GM23338 (cell line): ENCODE measurements around the gene PLA2G2A. TPM values are rescaled to one million over a fixed set of nuclear protein-coding genes. Genes with fewer than 3 reads are reported as not detected.

Experiments
- ATAC-seq: fragments of 200-7000 bp; cut with Tn5 transposase; 3 replicates; pipeline ENCODE4 v1.9.1; 2020
- DNase-seq: peaks from one replicate; pipeline ENCODE4 v3.0.0-alpha.2; 2015; ENCODE audit warnings: low spot score
- H2AFZ ChIP-seq: fragments of 200-600 bp; sonication (generic); 2 replicates; pipeline ENCODE4 v1.8.0; 2016; ENCODE audit warnings: antibody characterized with exemption, mild to moderate bottlenecking, moderate library complexity
- H3F3A ChIP-seq: fragments of 200-600 bp; sonication (generic); replicated peaks from 2 replicates; pipeline ENCODE4 v1.8.0; 2017; ENCODE audit warnings: antibody characterized with exemption, mixed run types, low read depth
- H3K27ac ChIP-seq: fragments of 200-600 bp; sonication (generic); 2 replicates; pipeline ENCODE4 v1.6.1; 2016; ENCODE audit warnings: low read depth
- H3K27me3 ChIP-seq: fragments of 200-600 bp; sonication (generic); 2 replicates; pipeline ENCODE4 v1.8.0; 2016; ENCODE audit warnings: mild to moderate bottlenecking, mixed run types, moderate library complexity; ENCODE audit not compliant: insufficient read depth
- H3K36me3 ChIP-seq: fragments of 200-600 bp; sonication (generic); 2 replicates; pipeline ENCODE4 v1.8.0; 2016; ENCODE audit warnings: mild to moderate bottlenecking; ENCODE audit not compliant: insufficient read depth
- H3K4me1 ChIP-seq: fragments of 200-600 bp; sonication (generic); 2 replicates; pipeline ENCODE4 v1.8.0; 2016; ENCODE audit warnings: mild to moderate bottlenecking, moderate library complexity; ENCODE audit not compliant: insufficient read depth
- H3K4me2 ChIP-seq: fragments of 200-600 bp; sonication (generic); 2 replicates; pipeline ENCODE4 v1.7.1; 2017; ENCODE audit warnings: mixed run types
- H3K4me3 ChIP-seq: fragments of 200-600 bp; sonication (generic); 2 replicates; pipeline ENCODE4 v1.6.1; 2016; ENCODE audit warnings: mixed run types
- H3K79me2 ChIP-seq: fragments of 200-600 bp; sonication (generic); replicated peaks from 2 replicates; pipeline ENCODE4 v1.8.0; 2017; ENCODE audit warnings: mild to moderate bottlenecking; ENCODE audit not compliant: insufficient read depth
- H3K9me2 ChIP-seq: fragments of 200-600 bp; sonication (generic); 2 replicates; pipeline ENCODE4 v1.8.0; 2017; ENCODE audit not compliant: insufficient read depth
- H4K20me1 ChIP-seq: fragments of 200-600 bp; sonication (generic); replicated peaks from 2 replicates; pipeline ENCODE4 v1.8.0; 2017; ENCODE audit warnings: mild to moderate bottlenecking; ENCODE audit not compliant: insufficient read depth
- H3K27ac Mint-ChIP-seq: 2 replicates; pipeline ENCODE4 v1.8.0; 2020; ENCODE audit warnings: inconsistent platforms, mild to moderate bottlenecking, moderate library complexity, mixed read lengths
- H3K27me3 Mint-ChIP-seq: 3 replicates; pipeline ENCODE4 v1.8.0; 2022; ENCODE audit warnings: low read depth, mild to moderate bottlenecking, moderate library complexity, mixed read lengths, inconsistent platforms; ENCODE audit not compliant: insufficient read depth, poor library complexity
- H3K36me3 Mint-ChIP-seq: 3 replicates; pipeline ENCODE4 v1.8.0; 2021; ENCODE audit warnings: low read depth, mild to moderate bottlenecking, inconsistent platforms, moderate library complexity, mixed read lengths
- H3K4me1 Mint-ChIP-seq: 3 replicates; pipeline ENCODE4 v1.8.0; 2020; ENCODE audit warnings: mild to moderate bottlenecking, inconsistent platforms, mixed read lengths
- H3K4me3 Mint-ChIP-seq: 3 replicates; pipeline ENCODE4 v1.8.0; 2021; ENCODE audit warnings: moderate library complexity, mild to moderate bottlenecking, inconsistent platforms, mixed read lengths
- H3K9me3 Mint-ChIP-seq: 3 replicates; pipeline ENCODE4 v1.8.0; 2020; ENCODE audit warnings: moderate library complexity, mild to moderate bottlenecking, inconsistent platforms, mixed read lengths
- EZH2 ChIP-seq: fragments of 200-600 bp; sonication (generic); IDR thresholded peaks from one replicate; pipeline ENCODE4 v1.8.0; 2017; ENCODE audit warnings: antibody characterized with exemption, mild to moderate bottlenecking, low read depth; ENCODE audit not compliant: unreplicated experiment
- EZH2phosphoT487 ChIP-seq: fragments of 200-600 bp; sonication (generic); IDR thresholded peaks from one replicate; pipeline ENCODE4 v1.8.1; 2018; ENCODE audit warnings: antibody characterized with exemption; ENCODE audit not compliant: unreplicated experiment
- JUNB ChIP-seq: IDR thresholded peaks from one replicate; pipeline ENCODE4 v1.6.1; 2016; ENCODE audit warnings: antibody characterized with exemption; ENCODE audit not compliant: unreplicated experiment
- NANOG ChIP-seq: IDR thresholded peaks from 2 replicates; pipeline ENCODE4 v1.6.1; 2016; ENCODE audit warnings: antibody characterized with exemption, borderline replicate concordance
- POLR2AphosphoS5 ChIP-seq: IDR thresholded peaks from 2 replicates; pipeline ENCODE4 v1.6.1; 2016; ENCODE audit warnings: antibody characterized with exemption, low read depth
- STAT1 ChIP-seq: IDR thresholded peaks from one replicate; pipeline ENCODE4 v1.6.1; 2016; ENCODE audit warnings: antibody characterized with exemption; ENCODE audit not compliant: unreplicated experiment
- ZNF114 ChIP-seq: fragments of 250-450 bp; sonication (Bioruptor Pico); IDR thresholded peaks from 2 replicates; pipeline ENCODE4 v1.5.0; 2020; ENCODE audit warnings: mild to moderate bottlenecking, moderate library complexity
- ZNF331 ChIP-seq: fragments of 250-450 bp; sonication (Bioruptor Pico); IDR thresholded peaks from 2 replicates; pipeline ENCODE4 v1.5.0; 2020; ENCODE audit warnings: low read depth, mild to moderate bottlenecking, moderate library complexity
- polyA plus RNA-seq: library from polyadenylated mRNA; unstranded; fragments of >200 nt; fragmentation: Nextera tagmentation; extraction: Ambion mirVana; gene quantifications from 2 replicates; pipeline ENCODE4 v1.2.1, GENCODE V29; 2016
- total RNA-seq: library from RNA; depleted of rRNA; stranded (reverse); fragments of >200 nt; shearing (Covaris generic); gene quantifications from 2 replicates; pipeline ENCODE4 v1.2.3, GENCODE V29; 2014
- TF ChIP-seq, protein P1 (sequence below): fragments of 250-450 bp; sonication (Bioruptor Pico); IDR thresholded peaks from 2 replicates; pipeline ENCODE4 v1.5.0; 2020; ENCODE audit warnings: mild to moderate bottlenecking, moderate library complexity
- TF ChIP-seq, protein P2 (sequence below), 2 experiments: fragments of 200-600 bp in 1 of 2; sonication (generic) in 1 of 2; conservative IDR thresholded peaks; 2 replicates each; pipeline versions ENCODE4 v1.5.1 to v1.6.1; 2016 to 2017; ENCODE audit warnings: antibody characterized with exemption in 2 of 2, low read depth in 2 of 2, mild to moderate bottlenecking in 2 of 2, moderate library complexity in 1 of 2
- TF ChIP-seq, protein P3 (sequence below): IDR thresholded peaks from one replicate; pipeline ENCODE4 v1.6.1; 2018; ENCODE audit warnings: antibody characterized with exemption; ENCODE audit not compliant: unreplicated experiment
- TF ChIP-seq, protein P4 (sequence below): IDR thresholded peaks from 2 replicates; pipeline ENCODE4 v1.6.1; 2016; ENCODE audit warnings: antibody characterized with exemption

Gene PLA2G2A
- total and polyA plus RNA-seq, 2 experiments from 2014 or later: 0.55 TPM; not detected in 1

DNA sequence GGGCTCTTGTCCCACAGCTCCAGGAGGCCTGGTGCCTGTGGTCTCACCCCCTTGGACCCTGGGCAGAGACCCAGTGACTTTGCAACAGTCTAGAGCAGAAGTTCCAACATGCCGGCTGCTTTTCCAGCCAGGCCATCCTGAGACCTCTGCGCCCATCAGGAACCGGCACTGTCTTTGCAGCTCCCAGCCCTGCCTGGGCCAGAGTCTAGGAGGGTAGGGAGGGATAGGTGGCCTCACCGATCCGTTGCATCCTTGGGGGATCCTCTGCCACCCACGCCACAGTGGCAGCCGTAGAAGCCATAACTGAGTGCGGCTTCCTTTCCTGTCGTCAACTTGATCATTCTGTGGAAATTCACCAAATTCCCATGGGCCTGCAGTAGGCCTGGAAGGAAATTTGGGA is 1.3 kb downstream of the PLA2G2A start (continued):
- no peak for TF ChIP-seq ZNF114 (CRISPR knock-in tag)
- no peak for TF ChIP-seq EZH2

DNA sequence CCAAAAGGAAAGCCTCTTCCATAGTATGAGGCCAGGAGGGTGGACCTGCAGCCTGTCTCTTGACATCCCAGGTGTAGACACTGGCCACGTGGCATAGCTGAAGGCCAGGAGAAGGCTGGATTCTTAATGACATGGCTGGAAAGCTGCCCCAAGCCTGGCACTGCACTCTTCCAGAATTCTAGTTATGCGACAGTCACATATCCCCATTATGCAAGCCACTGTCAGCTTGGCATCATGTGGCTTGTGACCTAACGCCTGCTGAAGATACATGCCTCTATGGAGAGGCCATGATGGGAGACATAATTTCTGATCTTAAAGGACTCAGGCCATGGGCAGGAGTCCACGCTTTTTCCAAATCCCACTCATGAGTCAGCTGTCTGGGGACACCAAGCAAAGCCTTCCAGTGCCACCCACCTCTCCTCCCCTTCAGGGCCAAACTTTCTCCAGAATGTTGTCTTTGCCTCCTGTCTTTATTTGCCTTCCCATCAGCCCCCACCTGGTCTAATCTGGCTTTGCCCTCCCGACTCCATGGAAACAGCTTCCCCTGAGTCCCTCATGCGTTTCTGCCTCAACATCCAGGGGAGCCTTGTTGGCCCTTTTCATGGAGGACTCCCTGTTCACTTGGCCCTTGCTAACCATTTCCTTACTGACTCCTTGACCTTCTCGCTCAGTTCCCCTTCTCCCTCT is 3.0 kb downstream of the PLA2G2A start:
- Mint-ChIP-seq H3K36me3 (peaks cover 2% of the 10 kb centered on the region; the same call in 1 of the 3 replicates), H3K27me3 (peaks cover 14% of the 10 kb centered on the region), H3K4me1 (peaks cover 18% of the 10 kb centered on the region), H3K4me3 (no peak overlapping the region), H3K9me3 (no peaks in the 10 kb centered on the region; the same call in 1 of the 3 replicates), H3K27ac (no peak overlapping the region; the same call in 1 of the 2 replicates)
- no peak for DNase-seq
- no peak overlapping the region for H3K4me2 ChIP-seq
- no peaks in the 10 kb centered on the region for H3K36me3 ChIP-seq
- ATAC-seq: no peak
- H3K79me2 ChIP-seq: no peaks in the 10 kb centered on the region
- peaks cover 8% of the 10 kb centered on the region; the same call in 1 of the 2 replicates for H3K4me1 ChIP-seq
- H3K27ac ChIP-seq: no peak overlapping the region
- no peak overlapping the region for H2AFZ ChIP-seq
- H3K27me3 ChIP-seq: no peaks in the 10 kb centered on the region
- peaks cover 10% of the 10 kb centered on the region; the same call in 1 of the 2 replicates for H3K9me2 ChIP-seq
- no peaks in the 10 kb centered on the region for H3F3A ChIP-seq
- no peaks in the 10 kb centered on the region for H4K20me1 ChIP-seq
- H3K4me3 ChIP-seq: no peak overlapping the region
- TF ChIP-seq JUNB: no peak
- no peak for TF ChIP-seq ZNF331 (CRISPR knock-in tag)
- TF ChIP-seq NANOG: no peak
- TF ChIP-seq POLR2AphosphoS5: no peak
- TF ChIP-seq, protein P1, sequence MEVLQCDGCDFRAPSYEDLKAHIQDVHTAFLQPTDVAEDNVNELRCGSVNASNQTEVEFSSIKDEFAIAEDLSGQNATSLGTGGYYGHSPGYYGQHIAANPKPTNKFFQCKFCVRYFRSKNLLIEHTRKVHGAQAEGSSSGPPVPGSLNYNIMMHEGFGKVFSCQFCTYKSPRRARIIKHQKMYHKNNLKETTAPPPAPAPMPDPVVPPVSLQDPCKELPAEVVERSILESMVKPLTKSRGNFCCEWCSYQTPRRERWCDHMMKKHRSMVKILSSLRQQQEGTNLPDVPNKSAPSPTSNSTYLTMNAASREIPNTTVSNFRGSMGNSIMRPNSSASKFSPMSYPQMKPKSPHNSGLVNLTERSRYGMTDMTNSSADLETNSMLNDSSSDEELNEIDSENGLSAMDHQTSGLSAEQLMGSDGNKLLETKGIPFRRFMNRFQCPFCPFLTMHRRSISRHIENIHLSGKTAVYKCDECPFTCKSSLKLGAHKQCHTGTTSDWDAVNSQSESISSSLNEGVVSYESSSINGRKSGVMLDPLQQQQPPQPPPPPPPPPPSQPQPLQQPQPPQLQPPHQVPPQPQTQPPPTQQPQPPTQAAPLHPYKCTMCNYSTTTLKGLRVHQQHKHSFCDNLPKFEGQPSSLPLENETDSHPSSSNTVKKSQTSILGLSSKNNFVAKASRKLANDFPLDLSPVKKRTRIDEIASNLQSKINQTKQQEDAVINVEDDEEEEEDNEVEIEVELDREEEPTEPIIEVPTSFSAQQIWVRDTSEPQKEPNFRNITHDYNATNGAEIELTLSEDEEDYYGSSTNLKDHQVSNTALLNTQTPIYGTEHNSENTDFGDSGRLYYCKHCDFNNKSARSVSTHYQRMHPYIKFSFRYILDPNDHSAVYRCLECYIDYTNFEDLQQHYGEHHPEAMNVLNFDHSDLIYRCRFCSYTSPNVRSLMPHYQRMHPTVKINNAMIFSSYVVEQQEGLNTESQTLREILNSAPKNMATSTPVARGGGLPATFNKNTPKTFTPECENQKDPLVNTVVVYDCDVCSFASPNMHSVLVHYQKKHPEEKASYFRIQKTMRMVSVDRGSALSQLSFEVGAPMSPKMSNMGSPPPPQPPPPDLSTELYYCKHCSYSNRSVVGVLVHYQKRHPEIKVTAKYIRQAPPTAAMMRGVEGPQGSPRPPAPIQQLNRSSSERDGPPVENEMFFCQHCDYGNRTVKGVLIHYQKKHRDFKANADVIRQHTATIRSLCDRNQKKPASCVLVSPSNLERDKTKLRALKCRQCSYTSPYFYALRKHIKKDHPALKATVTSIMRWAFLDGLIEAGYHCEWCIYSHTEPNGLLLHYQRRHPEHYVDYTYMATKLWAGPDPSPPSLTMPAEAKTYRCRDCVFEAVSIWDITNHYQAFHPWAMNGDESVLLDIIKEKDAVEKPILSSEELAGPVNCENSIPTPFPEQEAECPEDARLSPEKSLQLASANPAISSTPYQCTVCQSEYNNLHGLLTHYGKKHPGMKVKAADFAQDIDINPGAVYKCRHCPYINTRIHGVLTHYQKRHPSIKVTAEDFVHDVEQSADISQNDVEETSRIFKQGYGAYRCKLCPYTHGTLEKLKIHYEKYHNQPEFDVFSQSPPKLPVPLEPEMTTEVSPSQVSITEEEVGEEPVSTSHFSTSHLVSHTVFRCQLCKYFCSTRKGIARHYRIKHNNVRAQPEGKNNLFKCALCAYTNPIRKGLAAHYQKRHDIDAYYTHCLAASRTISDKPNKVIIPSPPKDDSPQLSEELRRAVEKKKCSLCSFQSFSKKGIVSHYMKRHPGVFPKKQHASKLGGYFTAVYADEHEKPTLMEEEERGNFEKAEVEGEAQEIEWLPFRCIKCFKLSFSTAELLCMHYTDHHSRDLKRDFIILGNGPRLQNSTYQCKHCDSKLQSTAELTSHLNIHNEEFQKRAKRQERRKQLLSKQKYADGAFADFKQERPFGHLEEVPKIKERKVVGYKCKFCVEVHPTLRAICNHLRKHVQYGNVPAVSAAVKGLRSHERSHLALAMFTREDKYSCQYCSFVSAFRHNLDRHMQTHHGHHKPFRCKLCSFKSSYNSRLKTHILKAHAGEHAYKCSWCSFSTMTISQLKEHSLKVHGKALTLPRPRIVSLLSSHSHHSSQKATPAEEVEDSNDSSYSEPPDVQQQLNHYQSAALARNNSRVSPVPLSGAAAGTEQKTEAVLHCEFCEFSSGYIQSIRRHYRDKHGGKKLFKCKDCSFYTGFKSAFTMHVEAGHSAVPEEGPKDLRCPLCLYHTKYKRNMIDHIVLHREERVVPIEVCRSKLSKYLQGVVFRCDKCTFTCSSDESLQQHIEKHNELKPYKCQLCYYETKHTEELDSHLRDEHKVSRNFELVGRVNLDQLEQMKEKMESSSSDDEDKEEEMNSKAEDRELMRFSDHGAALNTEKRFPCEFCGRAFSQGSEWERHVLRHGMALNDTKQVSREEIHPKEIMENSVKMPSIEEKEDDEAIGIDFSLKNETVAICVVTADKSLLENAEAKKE (CRISPR knock-in tag): no peak
- no peak for TF ChIP-seq STAT1
- TF ChIP-seq EZH2: no peak
- TF ChIP-seq ZNF114 (CRISPR knock-in tag): no peak
- TF ChIP-seq, protein P2, sequence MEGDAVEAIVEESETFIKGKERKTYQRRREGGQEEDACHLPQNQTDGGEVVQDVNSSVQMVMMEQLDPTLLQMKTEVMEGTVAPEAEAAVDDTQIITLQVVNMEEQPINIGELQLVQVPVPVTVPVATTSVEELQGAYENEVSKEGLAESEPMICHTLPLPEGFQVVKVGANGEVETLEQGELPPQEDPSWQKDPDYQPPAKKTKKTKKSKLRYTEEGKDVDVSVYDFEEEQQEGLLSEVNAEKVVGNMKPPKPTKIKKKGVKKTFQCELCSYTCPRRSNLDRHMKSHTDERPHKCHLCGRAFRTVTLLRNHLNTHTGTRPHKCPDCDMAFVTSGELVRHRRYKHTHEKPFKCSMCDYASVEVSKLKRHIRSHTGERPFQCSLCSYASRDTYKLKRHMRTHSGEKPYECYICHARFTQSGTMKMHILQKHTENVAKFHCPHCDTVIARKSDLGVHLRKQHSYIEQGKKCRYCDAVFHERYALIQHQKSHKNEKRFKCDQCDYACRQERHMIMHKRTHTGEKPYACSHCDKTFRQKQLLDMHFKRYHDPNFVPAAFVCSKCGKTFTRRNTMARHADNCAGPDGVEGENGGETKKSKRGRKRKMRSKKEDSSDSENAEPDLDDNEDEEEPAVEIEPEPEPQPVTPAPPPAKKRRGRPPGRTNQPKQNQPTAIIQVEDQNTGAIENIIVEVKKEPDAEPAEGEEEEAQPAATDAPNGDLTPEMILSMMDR (conservative IDR thresholded peaks at IDR 0.05; ENCODE audit: low read depth in 2 of 2): no peak
- TF ChIP-seq, protein P3, sequence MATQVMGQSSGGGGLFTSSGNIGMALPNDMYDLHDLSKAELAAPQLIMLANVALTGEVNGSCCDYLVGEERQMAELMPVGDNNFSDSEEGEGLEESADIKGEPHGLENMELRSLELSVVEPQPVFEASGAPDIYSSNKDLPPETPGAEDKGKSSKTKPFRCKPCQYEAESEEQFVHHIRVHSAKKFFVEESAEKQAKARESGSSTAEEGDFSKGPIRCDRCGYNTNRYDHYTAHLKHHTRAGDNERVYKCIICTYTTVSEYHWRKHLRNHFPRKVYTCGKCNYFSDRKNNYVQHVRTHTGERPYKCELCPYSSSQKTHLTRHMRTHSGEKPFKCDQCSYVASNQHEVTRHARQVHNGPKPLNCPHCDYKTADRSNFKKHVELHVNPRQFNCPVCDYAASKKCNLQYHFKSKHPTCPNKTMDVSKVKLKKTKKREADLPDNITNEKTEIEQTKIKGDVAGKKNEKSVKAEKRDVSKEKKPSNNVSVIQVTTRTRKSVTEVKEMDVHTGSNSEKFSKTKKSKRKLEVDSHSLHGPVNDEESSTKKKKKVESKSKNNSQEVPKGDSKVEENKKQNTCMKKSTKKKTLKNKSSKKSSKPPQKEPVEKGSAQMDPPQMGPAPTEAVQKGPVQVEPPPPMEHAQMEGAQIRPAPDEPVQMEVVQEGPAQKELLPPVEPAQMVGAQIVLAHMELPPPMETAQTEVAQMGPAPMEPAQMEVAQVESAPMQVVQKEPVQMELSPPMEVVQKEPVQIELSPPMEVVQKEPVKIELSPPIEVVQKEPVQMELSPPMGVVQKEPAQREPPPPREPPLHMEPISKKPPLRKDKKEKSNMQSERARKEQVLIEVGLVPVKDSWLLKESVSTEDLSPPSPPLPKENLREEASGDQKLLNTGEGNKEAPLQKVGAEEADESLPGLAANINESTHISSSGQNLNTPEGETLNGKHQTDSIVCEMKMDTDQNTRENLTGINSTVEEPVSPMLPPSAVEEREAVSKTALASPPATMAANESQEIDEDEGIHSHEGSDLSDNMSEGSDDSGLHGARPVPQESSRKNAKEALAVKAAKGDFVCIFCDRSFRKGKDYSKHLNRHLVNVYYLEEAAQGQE: no peak
- no peak for TF ChIP-seq EZH2phosphoT487
- TF ChIP-seq, protein P4, sequence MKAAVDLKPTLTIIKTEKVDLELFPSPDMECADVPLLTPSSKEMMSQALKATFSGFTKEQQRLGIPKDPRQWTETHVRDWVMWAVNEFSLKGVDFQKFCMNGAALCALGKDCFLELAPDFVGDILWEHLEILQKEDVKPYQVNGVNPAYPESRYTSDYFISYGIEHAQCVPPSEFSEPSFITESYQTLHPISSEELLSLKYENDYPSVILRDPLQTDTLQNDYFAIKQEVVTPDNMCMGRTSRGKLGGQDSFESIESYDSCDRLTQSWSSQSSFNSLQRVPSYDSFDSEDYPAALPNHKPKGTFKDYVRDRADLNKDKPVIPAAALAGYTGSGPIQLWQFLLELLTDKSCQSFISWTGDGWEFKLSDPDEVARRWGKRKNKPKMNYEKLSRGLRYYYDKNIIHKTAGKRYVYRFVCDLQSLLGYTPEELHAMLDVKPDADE: no peak
